Neutrophil (primary cell): ENCODE data around the gene RPS3.

Experiments used
- H3K27ac ChIP-seq: fragments of 200-600 bp; sonication (generic); 2 replicates; pipeline ENCODE4 v1.5.1; 2016; ENCODE audit warnings: mild to moderate bottlenecking, moderate library complexity
- H3K27me3 ChIP-seq: fragments of 200-600 bp; sonication (generic); 2 replicates; pipeline ENCODE4 v1.6.0; 2016; ENCODE audit warnings: mild to moderate bottlenecking
- H3K36me3 ChIP-seq: fragments of 200-600 bp; sonication (generic); 2 replicates; pipeline ENCODE4 v1.5.1; 2017
- H3K4me1 ChIP-seq, 2 experiments: fragments of 200-600 bp in 1 of 2; sonication (generic) in 1 of 2; 1 replicate in 1 of 2; 2 replicates in 1 of 2; pipeline versions ENCODE4 v1.5.1 to v1.6.1; 2013 to 2016; ENCODE audit warnings: low read depth in 1 of 2, low read length in 1 of 2, mild to moderate bottlenecking in 1 of 2, moderate library complexity in 1 of 2; ENCODE audit not compliant: control insufficient read depth in 1 of 2, insufficient read depth in 1 of 2
- H3K4me3 ChIP-seq, 2 experiments: fragments of 200-600 bp in 1 of 2; sonication (generic) in 1 of 2; 1 replicate in 1 of 2; 2 replicates in 1 of 2; pipeline ENCODE4 v1.5.1; 2013 to 2016; ENCODE audit warnings: low read depth in 1 of 2, low read length in 1 of 2, mild to moderate bottlenecking in 1 of 2, moderate library complexity in 1 of 2
- H3K9me3 ChIP-seq: fragments of 200-600 bp; sonication (generic); 2 replicates; pipeline ENCODE4 v1.5.1; 2016
- TF ChIP-seq, protein P1 (sequence below): fragments of 200-600 bp; sonication (generic); IDR thresholded peaks from 2 replicates; pipeline ENCODE4 v1.5.1; 2016; ENCODE audit warnings: antibody characterized with exemption

RPS3 gene

DNA sequence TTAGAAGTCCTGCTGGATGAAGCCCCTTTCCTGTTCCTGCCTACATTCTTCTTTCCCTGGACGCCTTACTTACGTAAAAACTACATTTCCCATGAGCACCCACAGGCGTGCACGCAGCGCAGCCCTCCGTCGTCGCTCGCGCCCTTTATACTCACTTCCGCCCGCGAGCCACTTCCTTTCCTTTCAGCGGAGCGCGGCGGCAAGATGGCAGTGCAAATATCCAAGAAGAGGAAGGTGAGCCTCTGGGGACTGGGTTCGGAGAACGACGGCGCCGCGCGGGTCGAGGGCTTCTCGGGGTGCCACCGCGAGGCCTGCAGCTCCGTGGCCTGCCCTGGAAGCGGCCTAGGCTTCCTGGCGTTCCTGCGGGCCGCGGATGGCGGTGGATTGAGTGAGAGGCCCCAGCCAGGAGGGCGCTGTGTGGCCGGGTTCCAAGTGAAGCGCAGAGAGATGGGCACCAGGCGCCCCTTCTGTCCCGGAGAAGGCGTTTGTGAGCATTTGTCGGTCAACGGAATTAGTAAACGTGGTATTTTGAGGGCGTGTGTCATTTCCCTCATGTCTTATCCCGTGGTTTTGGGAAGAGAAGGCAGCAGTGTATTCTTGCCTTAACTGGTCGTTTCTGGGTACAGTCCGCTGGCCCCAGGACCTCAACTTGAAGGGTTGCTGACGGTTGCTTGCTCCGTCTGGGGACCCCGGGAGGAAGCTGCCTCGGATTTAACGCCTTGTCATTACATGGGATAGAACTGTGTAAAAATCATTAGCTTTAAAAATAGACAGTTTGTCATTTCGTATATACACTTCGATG is at the start of gene RPS3:
RPS3 (plus strand) TSS at position 175 of the 802 bp plus-strand sequence; CDS start at position 205, 30 bp downstream.
- Histone ChIP-seq H3K27me3 (no peaks in the 10 kb centered on the region), H3K9me3 (no peaks in the 10 kb centered on the region), H3K36me3 (peaks cover 39% of the 10 kb centered on the region), H3K4me1 (peaks cover 19 to 20% of the 10 kb centered on the region in 2 experiments), H3K4me3 (peak within 1 kb of the TSS; percentile 68 to 90), H3K27ac (peak within 1 kb of the TSS; percentile 90)
- TF ChIP-seq, protein P1, sequence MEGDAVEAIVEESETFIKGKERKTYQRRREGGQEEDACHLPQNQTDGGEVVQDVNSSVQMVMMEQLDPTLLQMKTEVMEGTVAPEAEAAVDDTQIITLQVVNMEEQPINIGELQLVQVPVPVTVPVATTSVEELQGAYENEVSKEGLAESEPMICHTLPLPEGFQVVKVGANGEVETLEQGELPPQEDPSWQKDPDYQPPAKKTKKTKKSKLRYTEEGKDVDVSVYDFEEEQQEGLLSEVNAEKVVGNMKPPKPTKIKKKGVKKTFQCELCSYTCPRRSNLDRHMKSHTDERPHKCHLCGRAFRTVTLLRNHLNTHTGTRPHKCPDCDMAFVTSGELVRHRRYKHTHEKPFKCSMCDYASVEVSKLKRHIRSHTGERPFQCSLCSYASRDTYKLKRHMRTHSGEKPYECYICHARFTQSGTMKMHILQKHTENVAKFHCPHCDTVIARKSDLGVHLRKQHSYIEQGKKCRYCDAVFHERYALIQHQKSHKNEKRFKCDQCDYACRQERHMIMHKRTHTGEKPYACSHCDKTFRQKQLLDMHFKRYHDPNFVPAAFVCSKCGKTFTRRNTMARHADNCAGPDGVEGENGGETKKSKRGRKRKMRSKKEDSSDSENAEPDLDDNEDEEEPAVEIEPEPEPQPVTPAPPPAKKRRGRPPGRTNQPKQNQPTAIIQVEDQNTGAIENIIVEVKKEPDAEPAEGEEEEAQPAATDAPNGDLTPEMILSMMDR, result peak; percentile 36

DNA sequence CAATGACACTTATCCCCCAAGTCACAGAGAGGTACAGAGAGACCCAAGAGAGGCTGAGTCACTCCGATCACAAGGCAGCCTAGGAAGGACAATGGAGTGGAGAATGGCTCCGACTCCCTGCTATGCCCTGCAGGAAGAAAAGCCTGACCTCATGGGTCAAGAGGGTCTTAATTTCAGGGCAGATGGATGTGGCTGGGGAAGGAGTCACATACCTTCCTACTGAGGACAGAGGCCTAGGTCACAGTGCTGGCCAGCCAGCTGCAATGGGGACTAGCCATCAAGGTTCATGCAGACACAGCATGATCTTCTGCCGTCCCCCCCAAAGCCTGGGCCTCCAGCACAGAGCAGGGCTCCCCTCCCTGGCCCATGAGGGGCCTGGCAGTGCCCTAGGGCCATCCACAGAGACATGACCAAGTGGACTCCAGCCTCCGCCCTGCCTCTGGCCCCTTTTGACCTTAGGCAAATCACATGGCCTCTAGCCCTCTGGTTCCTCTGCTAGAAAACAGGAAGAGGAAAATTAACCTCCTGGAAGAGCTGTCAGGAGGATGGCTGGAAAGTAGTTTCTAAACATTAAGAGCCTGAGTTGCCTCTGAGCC is 49.7 kb upstream of the RPS3 start:
- Histone ChIP-seq H3K4me3 (peak overlapping the region; percentile 75 to 95), H3K27ac (peak overlapping the region; percentile 92), H3K27me3 (no peaks in the 10 kb centered on the region), H3K9me3 (no peaks in the 10 kb centered on the region), H3K36me3 (no peaks in the 10 kb centered on the region), H3K4me1 (peaks cover 62 to 77% of the 10 kb centered on the region in 2 experiments)
- TF ChIP-seq, protein P1, result no peak

DNA sequence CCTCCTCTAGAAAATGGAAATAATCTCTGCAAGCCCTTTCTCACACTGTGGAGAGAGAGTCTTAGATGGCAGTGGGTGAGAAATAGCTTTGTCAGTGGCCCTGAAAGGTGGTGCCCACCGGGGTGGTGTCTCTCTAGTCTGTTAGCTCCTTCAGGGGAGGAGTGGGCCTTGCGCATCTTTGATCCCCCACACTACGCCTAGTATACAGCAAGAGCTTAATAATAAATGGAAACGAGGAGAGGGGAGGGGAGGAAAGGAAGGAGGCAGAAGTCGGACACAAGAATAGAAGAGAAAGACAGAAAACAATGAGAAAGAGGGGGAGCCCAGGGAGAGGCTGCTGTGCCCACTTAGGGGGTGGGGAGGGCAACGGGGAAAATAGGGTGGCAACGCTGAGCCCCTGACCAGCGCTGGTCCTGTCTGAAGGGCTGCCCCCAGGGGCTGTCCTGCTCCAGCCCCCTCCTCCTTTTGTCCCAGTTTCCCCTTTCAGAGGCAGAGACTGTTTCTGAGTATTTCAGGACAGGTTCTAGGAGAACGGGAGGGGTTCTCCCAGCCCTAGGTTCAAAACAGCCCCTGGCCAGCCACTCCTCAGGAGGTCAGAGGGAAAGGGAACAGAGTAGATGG is 49.1 kb upstream of the RPS3 start:
- H3K36me3 ChIP-seq, result no peaks in the 10 kb centered on the region
- peak overlapping the region; percentile 92 for H3K27ac ChIP-seq
- H3K4me3 ChIP-seq, result peak overlapping the region; percentile 75 to 95
- H3K27me3 ChIP-seq, result no peaks in the 10 kb centered on the region
- H3K9me3 ChIP-seq, result no peaks in the 10 kb centered on the region
- TF ChIP-seq, protein P1, result no peak
- H3K4me1 ChIP-seq, result peaks cover 56 to 71% of the 10 kb centered on the region in 2 experiments

DNA sequence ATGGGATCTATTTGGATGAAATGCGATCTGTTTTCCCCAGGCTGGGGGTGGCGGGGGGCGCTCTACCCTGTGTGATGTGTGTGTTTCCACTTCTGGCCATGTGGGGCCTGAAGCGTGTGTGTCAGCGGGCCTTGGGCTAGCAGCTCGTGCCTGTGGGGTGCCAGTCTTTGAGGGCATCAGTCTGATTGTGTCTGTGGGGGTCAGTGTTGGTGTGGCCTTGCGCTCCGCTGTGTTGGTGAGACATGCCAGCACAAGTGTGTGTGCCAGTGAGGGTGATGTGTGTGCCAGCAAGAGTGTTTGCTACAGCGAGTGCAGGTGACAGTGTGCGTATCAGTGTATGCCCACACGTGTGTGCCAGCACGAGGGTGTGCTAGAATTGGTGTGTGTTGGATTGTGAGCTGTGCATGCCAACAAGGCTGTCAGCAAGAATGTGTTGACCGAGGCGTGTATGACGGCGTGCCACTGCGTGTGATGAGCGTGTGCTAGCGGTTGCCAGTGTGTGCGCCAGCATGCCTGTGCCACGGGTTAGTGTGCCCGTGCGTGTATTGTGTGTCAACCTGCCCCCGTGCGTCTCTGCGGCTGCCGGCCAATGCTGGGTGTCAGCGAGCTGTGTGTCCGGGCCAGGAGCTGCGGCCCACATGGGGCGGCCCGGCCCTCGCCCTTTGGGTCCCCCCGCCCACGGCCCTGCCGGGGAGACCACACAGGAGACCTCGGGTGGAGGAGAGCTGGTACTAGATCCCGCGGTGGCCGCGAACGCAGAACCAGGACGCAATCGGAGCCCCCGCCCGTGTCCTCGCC is 48.4 kb upstream of the RPS3 start:
- no peaks in the 10 kb centered on the region for H3K27me3 ChIP-seq
- peak overlapping the region; percentile 92 for H3K27ac ChIP-seq
- peaks cover 49 to 64% of the 10 kb centered on the region in 2 experiments for H3K4me1 ChIP-seq

DNA sequence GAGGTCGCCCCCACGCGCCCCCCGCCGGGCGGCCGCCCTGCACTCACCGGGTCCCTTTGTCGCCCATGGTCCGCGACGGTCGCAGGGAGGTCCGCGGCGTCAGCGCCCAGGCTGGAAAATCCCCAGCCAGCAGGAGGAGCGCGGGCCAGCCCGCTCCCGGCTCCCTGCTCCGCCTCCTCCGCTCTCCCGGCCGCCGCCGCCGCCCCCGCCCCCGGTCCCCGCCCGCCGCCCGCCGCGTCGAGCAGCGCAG is 47.9 kb upstream of the RPS3 start, which contains the start of gene ARRB1:
ARRB1 (minus strand) TSS at position 121 of the 250 bp plus-strand sequence; CDS start at position 67, 54 bp downstream.
- Histone ChIP-seq H3K4me3 (peak within 1 kb of the TSS; percentile 75 to 95), H3K9me3 (no peaks in the 10 kb centered on the region), H3K36me3 (no peaks in the 10 kb centered on the region), H3K4me1 (peaks cover 44 to 59% of the 10 kb centered on the region in 2 experiments), H3K27me3 (no peaks in the 10 kb centered on the region), H3K27ac (peak within 1 kb of the TSS; percentile 92)
- TF ChIP-seq, protein P1, result no peak

More for the DNA sequence above, 48.4 kb upstream of the RPS3 start:
- Histone ChIP-seq H3K36me3 (no peaks in the 10 kb centered on the region), H3K4me3 (peak overlapping the region; percentile 75 to 95), H3K9me3 (no peaks in the 10 kb centered on the region)
- TF ChIP-seq, protein P1, result no peak
